Right lobe of liver (tissue), 6 donors: Measurements from ENCODE around the gene CHN2. TPM values are rescaled to one million over a fixed set of nuclear protein-coding genes. Genes with fewer than 3 reads are reported as not detected.

Experiments used
- ATAC-seq, 4 donors: fragments of 200-7000 bp; cut with Tn5 transposase; one replicate each; pipeline ENCODE4 v1.9.1; 2020; ENCODE audit warnings: mild to moderate bottlenecking in 4 of 4, moderate library complexity in 4 of 4
- DNase-seq, 3 donors: peaks; one replicate each; pipeline ENCODE4 v3.0.0-alpha.2; 2020
- H3K27ac ChIP-seq, 3 donors: fragments of 200-600 bp; one replicate each; pipeline ENCODE4 v1.8.0; 2022
- H3K27me3 ChIP-seq, 2 donors: fragments of 200-600 bp; one replicate each; pipeline ENCODE4 v1.8.0; 2022
- H3K36me3 ChIP-seq, 4 donors: fragments of 200-600 bp; sonication (generic) in 1 of 4; one replicate each; pipeline versions ENCODE4 v1.5.1 to v1.8.0; 2017 to 2022; ENCODE audit warnings: control low read depth in 1 of 4
- H3K4me1 ChIP-seq, 4 donors: fragments of 200-600 bp; sonication (generic) in 1 of 4; one replicate each; pipeline versions ENCODE4 v1.5.1 to v1.8.0; 2017 to 2022; ENCODE audit warnings: control low read depth in 1 of 4
- H3K4me3 ChIP-seq, 3 donors: fragments of 200-600 bp; one replicate each; pipeline ENCODE4 v1.8.0; 2022
- H3K9me3 ChIP-seq, 4 donors: fragments of 200-600 bp; sonication (generic) in 1 of 4; one replicate each; pipeline versions ENCODE4 v1.5.1 to v1.8.0; 2017 to 2022; ENCODE audit warnings: control low read depth in 1 of 4
- POLR2A ChIP-seq: fragments of 450-650 bp; IDR thresholded peaks from one replicate; pipeline ENCODE4 v1.6.1; 2017; ENCODE audit warnings: antibody characterized with exemption, mild to moderate bottlenecking
- WGBS: methylation state at CpG from one replicate; pipeline ENCODE4 v1.1.6; 2018; ENCODE audit warnings: low coverage, low lambda C conversion rate; ENCODE audit not compliant: insufficient coverage; ENCODE audit errors: missing lambda C conversion rate; 5-methylcytosine and 5-hydroxymethylcytosine counted together
- intact Hi-C, 2 donors: fragments of 100-400 bp; cut with DNase I; formaldehyde crosslinking; loops; one replicate each; pipeline versions ENCODE4 v1.11.2 to v1.14.1; 2022
- total RNA-seq, 6 experiments: library from RNA; depleted of rRNA in 2 of 6; stranded (reverse); fragments of >200 nt in 2 of 6; fragmentation: NEBNext Ultra II Directional in 3 of 6; extraction: Animal tissue kit (Norgen Biotek cat#: 25700) in 3 of 6; gene quantifications; one replicate each; pipeline versions ENCODE4 v1.1.0 to v1.2.4, GENCODE V29; 2016 to 2023
- TF ChIP-seq, protein P1 (sequence below), 4 donors: fragments of 200-600 bp in 3 of 4; fragments of 450-650 bp in 1 of 4; IDR thresholded peaks; one replicate each; pipeline versions ENCODE4 v1.5.1 to v1.8.0; 2016 to 2022; ENCODE audit warnings: antibody characterized with exemption in 4 of 4, mild to moderate bottlenecking in 2 of 4
- donor health status: DM: no; HTN: yes; CAD: no.
- donor health status: DM: no; HTN: no; CAD: no.
- donor health status: DM: no; HTN: no; CAD: no.
- donor health status: DM: no; HTN: yes; CAD: no.
- donor health status: DM: no; HTN: yes; CAD: no.

CHN2 gene
- total RNA-seq, 6 experiments from 2014 or later = 20.1 to 57.7 (median 31.5) TPM

DNA sequence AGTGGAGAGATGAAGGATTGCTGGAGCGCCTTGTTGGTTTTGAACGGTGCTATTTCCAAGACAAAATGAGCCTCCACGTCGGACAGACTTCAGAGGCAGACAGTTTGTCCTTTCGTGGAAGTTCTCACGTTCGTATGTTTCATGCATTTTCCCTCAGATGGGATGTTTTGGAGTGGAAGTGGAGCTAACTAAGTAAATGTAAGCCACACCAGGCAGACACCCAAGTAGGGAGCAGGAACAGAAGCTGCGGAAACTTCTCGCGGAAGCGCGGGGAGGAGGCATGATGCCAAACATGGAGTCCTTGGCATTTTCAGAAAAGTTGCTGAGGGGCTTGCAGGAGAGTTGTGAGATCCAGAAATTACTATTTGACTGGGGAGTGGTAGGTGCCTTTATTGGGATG lies 223.5 kb downstream of the CHN2 start:
- H3K36me3 ChIP-seq = no peaks in the 10 kb centered on the region
- TF ChIP-seq, protein P1, sequence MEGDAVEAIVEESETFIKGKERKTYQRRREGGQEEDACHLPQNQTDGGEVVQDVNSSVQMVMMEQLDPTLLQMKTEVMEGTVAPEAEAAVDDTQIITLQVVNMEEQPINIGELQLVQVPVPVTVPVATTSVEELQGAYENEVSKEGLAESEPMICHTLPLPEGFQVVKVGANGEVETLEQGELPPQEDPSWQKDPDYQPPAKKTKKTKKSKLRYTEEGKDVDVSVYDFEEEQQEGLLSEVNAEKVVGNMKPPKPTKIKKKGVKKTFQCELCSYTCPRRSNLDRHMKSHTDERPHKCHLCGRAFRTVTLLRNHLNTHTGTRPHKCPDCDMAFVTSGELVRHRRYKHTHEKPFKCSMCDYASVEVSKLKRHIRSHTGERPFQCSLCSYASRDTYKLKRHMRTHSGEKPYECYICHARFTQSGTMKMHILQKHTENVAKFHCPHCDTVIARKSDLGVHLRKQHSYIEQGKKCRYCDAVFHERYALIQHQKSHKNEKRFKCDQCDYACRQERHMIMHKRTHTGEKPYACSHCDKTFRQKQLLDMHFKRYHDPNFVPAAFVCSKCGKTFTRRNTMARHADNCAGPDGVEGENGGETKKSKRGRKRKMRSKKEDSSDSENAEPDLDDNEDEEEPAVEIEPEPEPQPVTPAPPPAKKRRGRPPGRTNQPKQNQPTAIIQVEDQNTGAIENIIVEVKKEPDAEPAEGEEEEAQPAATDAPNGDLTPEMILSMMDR (IDR thresholded peaks at IDR 0.05) = no peak
- no peak for TF ChIP-seq POLR2A
- H3K27ac ChIP-seq = no peak overlapping the region
- no peak overlapping the region for H3K4me3 ChIP-seq
- DNase-seq (no peak), ATAC-seq (no peak)
- H3K4me1 ChIP-seq = peaks cover 0 to 3% (median 0%) of the 10 kb centered on the region in 4 donors
- WGBS = 95% methylated on average over 12 of the region's 12 CpGs
- intact Hi-C loops = no loop called here
- no peaks in the 10 kb centered on the region for H3K9me3 ChIP-seq
- no peaks in the 10 kb centered on the region for H3K27me3 ChIP-seq

DNA sequence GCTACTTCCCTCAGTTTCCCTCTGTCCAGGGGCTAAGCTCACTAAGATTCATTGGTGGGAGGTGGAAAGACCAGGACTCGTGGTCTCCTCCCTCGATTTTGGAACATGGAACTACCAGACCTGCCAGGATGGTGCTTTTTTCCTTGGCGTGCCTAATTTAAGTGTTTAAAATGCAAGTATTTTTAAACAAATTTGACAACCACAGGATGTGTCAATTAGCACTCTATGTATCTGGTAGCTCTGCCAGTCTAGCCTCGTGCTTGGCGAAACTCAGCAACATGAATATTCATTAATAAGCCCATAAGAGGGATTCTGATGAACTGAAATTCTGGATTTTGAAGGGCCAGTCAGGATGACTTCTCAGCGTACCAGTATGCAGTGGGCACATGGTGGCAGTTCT lies 224.1 kb downstream of the CHN2 start:
- ATAC-seq = no peak
- no peaks in the 10 kb centered on the region for H3K36me3 ChIP-seq
- DNase-seq = no peak
- no peaks in the 10 kb centered on the region for H3K4me1 ChIP-seq
- intact Hi-C loops = no loop called here
- no peak overlapping the region for H3K4me3 ChIP-seq
- no peaks in the 10 kb centered on the region for H3K27me3 ChIP-seq
- H3K9me3 ChIP-seq = no peaks in the 10 kb centered on the region
- H3K27ac ChIP-seq = no peak overlapping the region
- TF ChIP-seq POLR2A = no peak
- TF ChIP-seq, protein P1 (IDR thresholded peaks at IDR 0.05) = no peak
- 84% methylated on average over 6 of the region's 6 CpGs for WGBS

DNA sequence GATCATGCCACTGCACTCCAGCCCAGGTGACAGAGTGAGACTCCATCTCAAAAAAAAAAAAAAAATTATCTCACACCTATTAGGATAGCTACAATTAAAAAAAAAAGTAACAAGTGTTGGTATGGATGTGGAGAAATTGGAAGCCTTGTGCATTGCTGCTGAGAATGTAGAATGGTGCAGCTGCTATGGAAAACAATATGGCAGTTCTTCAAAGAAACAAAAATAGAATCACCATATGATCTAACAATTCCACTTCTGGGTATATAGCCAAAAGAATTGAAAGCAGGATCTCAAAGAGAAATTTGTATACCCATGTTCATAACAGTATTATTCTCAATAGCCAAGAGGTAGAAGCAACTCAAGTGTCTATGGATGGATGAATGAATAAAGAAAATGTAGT lies 225.4 kb downstream of the CHN2 start:
- Histone ChIP-seq H3K4me1 (no peaks in the 10 kb centered on the region), H3K9me3 (no peaks in the 10 kb centered on the region), H3K4me3 (no peak overlapping the region), H3K27ac (no peak overlapping the region), H3K27me3 (no peaks in the 10 kb centered on the region), H3K36me3 (no peaks in the 10 kb centered on the region)
- no peak for DNase-seq
- ATAC-seq = no peak
- intact Hi-C loops = no loop called here
- TF ChIP-seq POLR2A = no peak
- TF ChIP-seq, protein P1 (IDR thresholded peaks at IDR 0.05) = no peak

DNA sequence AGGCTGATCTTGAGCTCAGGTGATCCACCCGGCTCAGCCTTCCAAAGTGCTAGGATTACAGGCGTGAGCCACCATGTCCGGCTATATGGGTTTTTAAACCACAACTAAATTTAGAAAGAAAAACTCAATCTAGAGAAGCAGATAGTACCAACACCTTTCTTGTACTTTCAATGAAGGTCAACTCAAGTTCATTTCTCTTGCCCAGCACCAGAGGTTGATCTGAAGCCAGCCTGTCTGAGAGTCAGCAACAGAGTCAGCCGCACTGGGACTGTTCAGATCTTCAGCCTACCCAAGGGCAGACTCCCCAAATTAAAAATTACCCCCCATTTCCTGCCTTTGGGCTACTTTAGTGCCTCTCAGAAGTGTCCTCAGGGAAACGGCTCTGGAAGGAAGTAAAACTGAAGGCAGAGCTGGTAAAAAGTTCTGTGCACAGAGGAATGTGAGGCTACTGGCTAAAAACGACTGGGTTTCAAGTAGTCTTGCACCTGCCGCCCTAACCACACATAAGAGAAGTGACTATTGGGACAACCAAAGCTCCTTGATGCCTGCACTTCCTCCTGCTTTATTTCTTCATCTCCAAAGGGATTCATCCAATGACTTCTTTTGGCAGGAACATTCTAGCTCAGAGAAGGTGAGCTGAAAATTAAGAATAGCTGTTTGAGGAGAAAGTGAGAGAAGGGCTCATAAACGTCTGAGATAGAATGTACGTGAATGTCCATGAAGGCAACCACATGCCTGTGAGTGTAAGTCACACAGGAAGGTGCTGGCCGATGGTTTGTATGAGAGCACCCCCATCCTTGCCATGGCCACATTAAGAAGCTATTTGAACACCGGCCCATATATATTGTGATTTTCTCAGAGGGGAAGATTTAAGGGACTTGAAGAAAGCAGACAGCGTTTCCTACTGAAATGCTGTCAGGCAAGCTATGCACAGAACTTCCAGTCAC lies 226.7 kb downstream of the CHN2 start:
- H3K27ac ChIP-seq = no peak overlapping the region
- DNase-seq = no peak
- TF ChIP-seq POLR2A = no peak
- TF ChIP-seq, protein P1 (IDR thresholded peaks at IDR 0.05) = no peak
- no peaks in the 10 kb centered on the region for H3K27me3 ChIP-seq
- no peaks in the 10 kb centered on the region for H3K36me3 ChIP-seq
- intact Hi-C loops = no loop called here
- H3K4me3 ChIP-seq = no peak overlapping the region
- no peak for ATAC-seq
- no peaks in the 10 kb centered on the region for H3K4me1 ChIP-seq
- H3K9me3 ChIP-seq = no peaks in the 10 kb centered on the region
- 87% methylated on average over 12 of the region's 12 CpGs for WGBS
